Activated CD8-positive, alpha-beta memory T cell treated with anti-CD3 and anti-CD28 coated beads for 36 hours (primary cell): ENCODE measurements around the gene CYTH2. TPM values are rescaled to one million over a fixed set of nuclear protein-coding genes. Genes with fewer than 3 reads are reported as not detected.
"Not testable (repeated sequence)": the region's sequence is repeated elsewhere in the genome, so short reads cannot be mapped to it uniquely, and the experiment has no call there.

Experiments used
- CTCF ChIA-PET: fragments of 350-600 bp; sonication (Branson Sonifier 250); formaldehyde crosslinking; loops from one replicate; lab custom pipeline; 2021; ENCODE audit warnings: antibody characterized with exemption; lab: Charles Lee
- POLR2A ChIA-PET: fragments of 350-600 bp; sonication (Branson Sonifier 250); formaldehyde crosslinking; loops from one replicate; lab custom pipeline; 2021; ENCODE audit warnings: antibody characterized with exemption; lab: Charles Lee
- total RNA-seq, 2 experiments: library from RNA; stranded (reverse); gene quantifications; one replicate each; pipeline ENCODE4 v1.2.3, GENCODE V29; 2021

CYTH2 gene
- total RNA-seq, 2 experiments from 2014 or later: 23.1 to 25.9 TPM

DNA sequence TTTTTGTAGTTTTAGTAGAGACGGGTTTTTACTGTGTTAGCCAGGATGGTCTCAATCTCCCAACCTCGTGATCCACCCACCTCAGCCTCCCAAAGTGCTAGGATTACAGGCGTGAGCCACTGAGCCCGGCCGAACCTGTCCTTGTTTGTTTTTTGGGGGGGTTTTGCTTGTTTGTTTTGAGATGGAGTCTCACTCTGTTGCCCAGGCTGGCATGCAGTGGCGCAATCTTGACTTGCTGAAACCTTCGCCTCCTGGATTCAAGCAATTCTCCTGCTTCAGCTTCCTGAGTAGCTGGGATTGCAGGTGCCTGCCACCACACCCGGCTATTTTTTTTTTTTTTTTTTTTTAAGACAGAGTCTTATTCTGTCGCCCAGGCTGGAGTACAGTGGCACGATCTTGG is 17.5 kb downstream of the CYTH2 start:
- POLR2A ChIA-PET: not testable (repeated sequence)
- CTCF ChIA-PET: interaction anchor here (2.2 to 4.8 kb wide), 2 partner anchors 97 to 102 kb away, joined by 5 to 32 read pairs; no protein-coding TSS in a partner anchor

DNA sequence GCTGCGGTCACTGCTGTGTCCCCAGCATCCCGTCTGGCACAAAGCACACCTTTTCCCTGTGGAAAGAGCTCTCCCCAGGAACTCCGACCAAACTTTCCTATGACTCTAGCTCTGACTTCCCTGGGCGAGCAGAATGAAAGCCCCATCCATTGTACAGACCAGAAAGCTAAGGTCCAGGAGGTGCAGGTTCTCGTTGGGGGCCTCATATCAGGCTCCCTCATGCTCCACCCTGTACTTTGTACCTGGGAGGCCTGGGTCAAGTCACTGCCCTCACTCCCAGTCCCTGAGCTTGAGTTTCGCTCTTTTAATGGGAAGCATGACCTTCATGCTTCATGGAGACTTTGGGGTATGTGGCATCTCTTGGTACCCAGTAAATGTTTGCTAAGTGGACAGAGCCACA is 18.4 kb downstream of the CYTH2 start:
- ChIA-PET CTCF (interaction anchor here (0.8 to 4.8 kb wide), 3 partner anchors 96 to 360 kb away, joined by 3 to 32 read pairs (median 5); no protein-coding TSS in a partner anchor), POLR2A (no interaction called here)

DNA sequence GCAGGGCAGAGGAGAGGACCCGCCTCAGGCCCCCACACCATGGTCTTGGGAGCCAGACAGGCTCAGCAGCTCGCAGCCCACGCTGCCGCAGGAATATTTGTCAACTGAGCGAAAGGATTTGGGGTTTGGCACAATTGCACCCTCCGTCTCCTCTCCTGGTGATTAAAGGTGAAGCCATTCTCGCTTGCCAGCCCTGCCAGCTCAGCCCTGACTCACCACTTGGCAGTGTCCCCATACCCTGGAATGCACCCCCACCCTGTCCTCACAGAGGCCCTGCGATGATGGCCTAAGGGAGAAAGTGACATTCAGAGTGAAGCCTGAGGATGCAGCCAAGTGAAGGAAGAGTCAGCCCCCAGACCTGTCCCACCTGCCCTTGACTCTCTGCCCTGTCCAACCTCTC is 18.8 kb downstream of the CYTH2 start:
- CTCF ChIA-PET: interaction anchor here (0.8 to 4.8 kb wide), 5 partner anchors 9 to 359 kb away, joined by 3 to 32 read pairs (median 5); no protein-coding TSS in a partner anchor
- POLR2A ChIA-PET: interaction anchor here (0.7 kb wide), 1 partner anchor 67 kb away, joined by 8 read pairs; no protein-coding TSS in a partner anchor

DNA sequence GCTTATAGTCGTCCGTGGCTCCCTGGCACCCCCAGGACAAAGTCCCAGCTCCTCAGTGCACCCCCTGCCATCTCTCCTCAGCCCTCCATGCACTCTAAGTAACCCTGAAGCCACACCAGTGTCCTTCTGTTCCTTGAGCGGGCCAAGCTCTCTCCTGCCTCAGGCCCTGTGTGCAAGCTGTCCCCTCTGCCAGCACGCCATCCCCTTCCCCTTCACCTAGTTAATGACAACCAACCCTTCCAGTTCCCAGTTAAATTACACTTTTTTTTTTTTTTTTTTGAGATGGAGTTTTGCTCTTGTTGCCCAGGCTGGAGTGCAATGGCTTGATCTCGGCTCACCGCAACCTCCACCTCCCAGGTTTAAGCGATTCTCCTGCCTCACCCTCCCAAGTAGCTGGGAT is 19.3 kb downstream of the CYTH2 start:
- ChIA-PET CTCF (interaction anchor here (1.4 to 4.8 kb wide), 9 partner anchors 8 to 100 kb away, joined by 4 to 32 read pairs (median 11); no protein-coding TSS in a partner anchor), POLR2A (interaction anchor here (0.7 kb wide), 1 partner anchor 66 kb away, joined by 8 read pairs; no protein-coding TSS in a partner anchor)

DNA sequence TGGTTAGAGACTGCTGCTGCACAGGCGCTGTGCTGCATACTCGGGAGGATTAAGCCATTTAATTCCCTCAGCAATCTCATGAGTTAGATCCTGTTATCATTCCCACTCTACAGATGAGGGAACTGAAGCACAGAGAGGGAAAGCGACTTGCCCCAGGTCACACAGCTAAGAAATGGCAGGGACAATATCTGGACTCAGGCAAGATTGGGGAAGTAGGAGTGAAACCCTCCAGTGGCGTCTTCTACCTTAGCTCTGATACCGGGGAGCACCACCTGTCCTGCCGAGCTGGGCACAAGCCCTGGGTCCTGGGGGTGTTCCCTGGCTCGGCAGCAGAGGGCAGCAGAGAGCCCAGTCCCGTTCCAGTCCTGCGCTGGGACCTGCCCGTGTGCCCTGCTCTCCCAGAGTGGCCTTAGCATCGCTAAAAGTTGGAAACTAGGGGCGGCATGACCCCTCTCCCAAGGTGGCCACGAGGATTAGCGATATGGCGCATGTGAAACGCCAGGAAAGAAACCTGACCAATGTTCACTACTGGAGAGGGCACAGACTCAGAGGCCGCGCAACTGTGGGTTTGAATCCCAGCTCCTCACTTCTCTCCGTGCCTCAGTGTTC is 20.5 kb downstream of the CYTH2 start:
- POLR2A ChIA-PET: interaction anchor here (0.5 to 1.6 kb wide), 3 partner anchors 9 to 131 kb away, joined by 3 to 4 read pairs (median 3); no protein-coding TSS in a partner anchor
- CTCF ChIA-PET: interaction anchor here (0.7 to 4.8 kb wide), 23 partner anchors 9 to 145 kb away, joined by 3 to 32 read pairs (median 5); partner anchors contain the start of gene KDELR1

DNA sequence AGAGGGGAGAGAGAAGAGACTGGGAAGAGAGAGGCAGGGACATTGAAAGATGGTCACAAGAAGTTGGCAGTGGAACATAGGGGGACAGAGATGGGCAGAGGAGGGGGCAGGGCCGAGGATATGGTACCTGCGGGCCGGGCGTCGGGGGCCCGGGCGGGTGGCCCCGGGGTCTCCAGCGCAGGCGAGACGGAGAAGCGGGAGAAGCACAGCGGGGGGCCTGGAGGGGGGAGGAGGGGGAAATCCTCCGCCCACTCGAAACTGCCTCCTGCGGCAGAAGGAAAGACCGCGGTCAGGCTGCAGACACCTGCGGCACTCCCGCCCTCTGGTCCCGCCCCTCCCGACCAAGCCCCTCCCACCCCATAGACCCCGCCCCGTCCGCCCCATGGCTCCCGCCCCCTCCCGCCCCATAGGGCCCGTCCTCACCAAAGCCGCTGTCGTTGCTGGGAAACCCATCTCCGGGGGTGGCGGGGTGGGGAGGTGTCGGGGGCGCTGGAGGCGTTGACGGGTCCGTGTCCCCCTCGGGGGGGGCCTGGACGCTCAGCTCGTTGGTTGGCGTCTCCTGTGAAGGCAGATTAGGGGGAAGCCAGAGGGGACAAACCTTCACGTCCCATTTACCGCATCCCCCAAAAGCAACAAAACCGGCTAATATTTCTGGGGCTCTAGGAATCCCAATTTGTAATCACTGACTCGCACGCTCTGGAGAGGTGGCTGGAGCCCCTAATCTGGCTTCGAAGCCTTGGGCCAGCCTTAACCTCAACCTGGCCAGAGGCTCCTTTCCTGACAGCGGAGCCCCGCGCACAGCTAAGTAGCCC is 22.0 kb downstream of the CYTH2 start:
- POLR2A ChIA-PET: interaction anchor here (1.0 kb wide), 1 partner anchor 128 kb away, joined by 3 read pairs; the partner anchor contains the start of genes RPL18 and SPHK2
- CTCF ChIA-PET: interaction anchor here (0.7 to 4.8 kb wide), 11 partner anchors 10 to 171 kb away, joined by 3 to 32 read pairs (median 11); partner anchors contain the start of gene KDELR1

DNA sequence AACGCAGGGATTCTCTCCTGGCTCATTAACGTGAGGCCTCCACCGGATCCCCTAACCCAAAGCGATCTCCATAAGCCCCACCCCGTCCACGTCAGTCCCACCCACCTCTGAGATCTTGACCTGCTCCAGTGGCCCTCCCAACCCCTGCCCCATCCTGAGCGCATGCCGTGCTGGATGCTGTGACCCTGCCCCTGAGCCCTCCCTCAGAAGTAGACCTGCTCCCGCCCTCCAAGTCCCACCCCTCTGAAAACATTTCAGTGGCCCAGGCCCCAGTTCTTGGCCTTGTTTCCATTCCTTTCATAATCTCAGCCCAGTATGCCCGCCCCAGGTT is 22.6 kb downstream of the CYTH2 start:
- CTCF ChIA-PET: interaction anchor here (1.3 to 1.6 kb wide), 2 partner anchors 101 to 158 kb away, joined by 3 to 5 read pairs; partner anchors contain the start of gene KDELR1
- POLR2A ChIA-PET: interaction anchor here (1.0 kb wide), 1 partner anchor 127 kb away, joined by 3 read pairs; the partner anchor contains the start of genes RPL18 and SPHK2

DNA sequence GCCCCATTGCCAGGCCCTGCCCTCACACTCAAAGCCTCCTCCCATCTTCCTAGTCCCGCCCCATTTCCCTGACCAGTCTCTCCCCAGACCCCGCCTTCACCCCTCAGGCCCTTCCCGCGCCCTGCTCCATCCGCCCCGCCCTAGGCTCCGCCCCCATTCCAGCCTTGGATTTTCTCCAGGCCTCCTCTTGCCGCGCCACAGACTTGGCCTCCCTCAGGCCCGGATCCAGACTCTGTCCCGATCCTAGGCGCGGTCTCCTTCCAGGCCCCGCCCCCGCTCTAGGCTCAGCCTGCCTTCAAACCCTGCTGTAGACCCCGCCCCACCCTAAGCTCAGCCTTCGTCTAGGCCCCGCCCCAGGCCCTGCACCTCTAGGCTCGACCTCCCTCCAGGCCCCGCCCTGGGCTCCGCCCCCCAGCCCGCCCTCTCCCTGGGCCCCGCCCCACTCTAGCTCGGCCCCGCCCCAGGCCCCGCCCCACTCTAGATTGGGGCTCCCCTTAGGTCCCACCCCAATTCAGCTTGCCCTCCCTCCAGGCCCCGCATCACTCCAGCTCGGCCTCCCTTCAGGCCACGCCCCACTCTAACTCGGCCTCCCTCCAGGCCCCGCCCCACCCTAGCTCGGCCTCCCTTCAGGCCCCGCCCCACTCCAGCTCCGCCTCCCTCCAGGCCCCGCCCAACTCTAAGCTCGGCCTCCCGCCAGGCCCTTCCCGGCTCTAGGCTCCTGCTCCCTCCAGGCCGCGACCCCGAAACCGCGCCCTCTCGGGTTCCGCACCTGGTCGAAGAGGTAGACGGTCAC is 24.0 kb downstream of the CYTH2 start:
- POLR2A ChIA-PET: interaction anchor here (0.6 to 0.9 kb wide), 2 partner anchors 119 to 125 kb away, joined by 4 read pairs; no protein-coding TSS in a partner anchor
- CTCF ChIA-PET: interaction anchor here (0.6 to 1.8 kb wide), 3 partner anchors 13 to 157 kb away, joined by 3 to 8 read pairs (median 7); no protein-coding TSS in a partner anchor

DNA sequence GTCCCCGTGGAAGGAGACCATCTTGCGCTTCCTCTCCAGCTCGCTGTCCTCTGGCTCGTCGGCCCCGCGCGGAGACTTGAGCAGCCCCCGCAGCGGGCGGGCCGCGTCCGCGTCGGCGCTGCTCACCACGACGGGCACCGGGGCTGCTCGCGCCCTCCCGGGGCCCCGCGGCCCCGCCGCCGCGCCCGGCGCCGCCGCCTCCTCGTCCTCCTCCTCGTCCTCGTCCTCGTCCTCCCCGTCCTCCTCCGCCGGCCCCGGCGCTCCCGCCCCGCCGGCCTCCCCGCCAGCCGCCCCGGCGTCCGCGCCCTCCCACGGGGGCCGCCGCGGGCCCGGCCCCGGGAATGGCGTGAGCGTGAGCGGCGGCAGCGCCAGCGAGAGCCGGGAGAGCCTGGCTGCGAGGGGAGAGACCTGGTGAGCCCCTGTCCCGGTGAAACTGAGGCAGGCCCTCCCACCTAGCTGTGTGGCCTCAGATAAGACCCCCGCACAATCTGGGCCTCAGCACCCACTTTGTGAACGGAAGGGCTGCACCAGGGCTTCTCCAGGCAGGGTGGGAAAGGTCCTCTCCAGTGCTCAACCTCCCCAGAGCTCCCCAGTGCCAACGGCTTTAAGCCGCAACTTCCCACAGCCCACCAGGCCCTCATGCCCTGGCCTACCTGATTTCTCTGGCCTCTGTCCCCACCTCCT is 24.7 kb downstream of the CYTH2 start:
- POLR2A ChIA-PET: interaction anchor here (0.6 kb wide), 2 partner anchors 124 to 1895 kb away, joined by 3 to 4 read pairs; no protein-coding TSS in a partner anchor

DNA sequence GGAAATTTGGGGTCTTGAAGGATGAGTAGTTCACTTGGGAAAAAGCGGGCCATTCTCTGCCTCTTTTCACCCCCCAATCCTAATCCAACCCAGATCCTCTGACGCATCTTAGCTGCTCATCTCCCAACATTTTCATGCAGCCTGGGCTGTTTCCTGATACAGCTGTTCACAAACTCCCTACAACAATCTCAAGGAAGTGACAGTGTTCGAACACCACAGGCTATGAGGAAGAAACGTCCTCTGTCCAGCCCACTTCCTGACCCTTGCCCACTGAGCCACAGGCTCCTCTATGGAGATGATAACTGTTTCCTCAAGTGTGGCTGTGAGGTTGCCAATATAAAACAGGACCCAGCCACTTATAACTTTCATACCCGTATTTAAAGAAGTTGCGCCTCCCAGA is 26.2 kb downstream of the CYTH2 start:
- POLR2A ChIA-PET: no interaction called here
- CTCF ChIA-PET: interaction anchor here (1.4 to 1.6 kb wide), 2 partner anchors 12 to 94 kb away, joined by 3 to 4 read pairs; no protein-coding TSS in a partner anchor

More for the DNA sequence above, 24.7 kb downstream of the CYTH2 start:
- CTCF ChIA-PET: interaction anchor here (0.6 to 1.8 kb wide), 3 partner anchors 12 to 157 kb away, joined by 3 to 8 read pairs (median 7); no protein-coding TSS in a partner anchor

DNA sequence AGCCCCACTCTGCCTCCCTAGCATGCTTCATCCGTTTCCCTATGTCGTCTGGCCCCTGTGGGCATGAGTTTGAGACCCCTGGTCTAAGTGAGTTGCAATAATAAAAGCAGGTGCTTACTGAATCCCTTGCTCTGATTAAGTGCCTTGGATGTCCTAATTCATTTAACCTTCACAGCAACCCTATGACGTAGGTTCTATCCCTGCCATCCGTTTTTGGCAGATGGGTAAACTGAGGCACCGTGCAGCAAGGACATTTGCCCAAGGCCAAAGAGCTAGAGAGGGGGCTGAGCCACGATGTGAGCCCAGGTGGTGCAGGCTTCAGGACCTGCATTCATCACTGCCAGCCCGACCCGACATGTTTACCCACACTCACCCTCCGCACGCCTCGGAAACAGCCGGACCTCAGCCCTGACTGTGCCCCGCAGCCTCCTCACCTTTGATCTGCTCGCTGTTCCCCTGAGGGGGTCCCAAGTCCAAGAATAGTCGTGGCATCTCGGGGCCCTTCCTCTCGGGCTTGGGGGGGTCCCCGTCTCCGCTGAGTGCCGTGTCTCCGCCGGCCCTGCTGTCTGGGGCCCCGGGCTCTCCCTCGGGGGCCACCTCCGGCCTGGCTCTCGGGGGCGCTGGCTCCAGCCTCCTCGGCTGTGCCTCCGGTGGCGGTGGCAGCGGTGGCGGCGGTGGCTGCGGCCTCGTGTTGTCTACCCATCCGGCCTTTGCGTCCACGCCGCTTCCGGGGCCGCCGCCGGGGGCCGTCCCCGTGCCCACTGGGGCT is 28.0 kb downstream of the CYTH2 start:
- POLR2A ChIA-PET: interaction anchor here (0.5 kb wide), 1 partner anchor 84 kb away, joined by 8 read pairs; no protein-coding TSS in a partner anchor
- CTCF ChIA-PET: interaction anchor here (1.0 to 1.6 kb wide), 2 partner anchors 10 to 87 kb away, joined by 3 read pairs; no protein-coding TSS in a partner anchor

DNA sequence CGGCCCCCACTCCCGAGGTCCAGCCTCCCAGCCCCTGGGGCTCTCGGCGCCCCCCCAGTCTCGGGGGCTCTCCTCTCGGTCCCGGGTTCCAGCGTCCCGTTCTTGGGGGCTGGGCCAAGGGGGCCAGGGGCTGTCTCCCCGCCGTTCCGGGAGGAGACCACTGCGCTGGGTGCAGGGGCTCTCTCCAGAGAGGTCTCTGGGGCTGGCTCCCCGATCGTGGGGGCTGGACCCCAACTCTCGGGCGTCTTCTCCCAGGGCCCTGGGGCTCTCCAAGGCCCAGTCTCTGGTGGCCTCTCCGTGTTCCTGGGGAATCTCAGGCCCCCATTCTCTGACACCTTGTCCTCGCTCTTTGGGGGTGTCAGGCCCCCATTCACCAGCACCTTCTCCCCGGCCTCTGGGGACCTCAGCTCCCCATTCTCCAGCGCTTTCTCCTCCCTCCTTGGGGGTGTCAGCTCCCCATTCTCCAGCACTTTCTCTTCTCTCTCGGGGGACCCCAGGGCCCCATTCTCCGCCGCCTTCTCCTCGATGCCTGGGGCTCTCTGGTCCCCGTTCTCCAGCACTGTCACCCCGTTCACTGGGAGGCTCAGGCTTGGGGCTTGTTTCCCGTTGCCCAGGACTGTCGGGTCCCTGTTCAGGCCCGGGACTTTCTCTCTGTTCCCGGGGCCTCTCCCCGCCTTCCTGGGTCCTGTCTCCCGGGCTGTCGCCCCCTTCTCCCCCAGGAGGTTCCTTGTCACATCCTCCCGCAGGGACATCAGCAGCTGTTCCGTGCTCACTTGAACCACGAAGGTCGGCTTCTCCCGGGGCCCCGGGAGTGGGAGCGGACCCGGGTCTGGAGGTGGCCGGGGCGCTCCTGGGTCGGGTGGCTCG is 28.8 kb downstream of the CYTH2 start:
- ChIA-PET CTCF (no interaction called here), POLR2A (interaction anchor here (0.5 kb wide), 1 partner anchor 83 kb away, joined by 8 read pairs; no protein-coding TSS in a partner anchor)

DNA sequence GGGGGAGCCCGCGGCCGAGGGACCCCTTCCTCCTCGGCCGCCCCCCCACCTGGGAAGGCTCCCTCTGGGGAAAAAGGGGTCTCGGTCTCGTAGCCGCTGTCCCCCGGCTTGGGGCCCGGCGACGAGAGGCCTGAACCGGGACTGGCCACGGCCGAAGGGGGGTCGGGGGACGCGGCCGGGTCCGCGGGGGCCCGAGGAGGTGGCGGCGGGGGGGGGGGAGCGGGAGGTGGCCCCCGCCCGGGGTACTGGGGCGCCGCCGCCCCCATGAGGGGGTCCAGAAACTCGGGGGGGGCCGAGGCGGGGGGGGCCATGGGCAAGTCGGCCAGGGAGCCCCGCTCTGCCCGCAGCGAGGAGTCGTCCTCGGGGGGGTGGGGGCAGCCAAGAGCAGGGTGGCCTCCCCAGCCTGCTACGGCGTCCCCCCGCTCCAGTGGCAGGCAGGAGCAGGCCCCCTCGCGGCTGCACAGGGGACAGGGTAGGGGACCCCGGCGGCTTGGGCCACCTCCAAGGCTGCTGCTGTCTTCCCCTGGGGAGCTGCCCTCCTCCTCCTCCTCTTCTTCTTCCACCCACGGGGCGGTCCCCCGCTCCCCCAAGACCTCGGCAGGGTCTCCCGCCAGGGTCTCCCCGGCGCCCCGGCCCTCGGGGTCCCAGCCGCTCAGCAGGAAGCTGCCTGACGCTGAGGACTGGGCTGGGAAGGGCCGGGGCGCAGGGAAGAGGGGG is 29.6 kb downstream of the CYTH2 start:
- POLR2A ChIA-PET: no interaction called here
- CTCF ChIA-PET: no interaction called here

DNA sequence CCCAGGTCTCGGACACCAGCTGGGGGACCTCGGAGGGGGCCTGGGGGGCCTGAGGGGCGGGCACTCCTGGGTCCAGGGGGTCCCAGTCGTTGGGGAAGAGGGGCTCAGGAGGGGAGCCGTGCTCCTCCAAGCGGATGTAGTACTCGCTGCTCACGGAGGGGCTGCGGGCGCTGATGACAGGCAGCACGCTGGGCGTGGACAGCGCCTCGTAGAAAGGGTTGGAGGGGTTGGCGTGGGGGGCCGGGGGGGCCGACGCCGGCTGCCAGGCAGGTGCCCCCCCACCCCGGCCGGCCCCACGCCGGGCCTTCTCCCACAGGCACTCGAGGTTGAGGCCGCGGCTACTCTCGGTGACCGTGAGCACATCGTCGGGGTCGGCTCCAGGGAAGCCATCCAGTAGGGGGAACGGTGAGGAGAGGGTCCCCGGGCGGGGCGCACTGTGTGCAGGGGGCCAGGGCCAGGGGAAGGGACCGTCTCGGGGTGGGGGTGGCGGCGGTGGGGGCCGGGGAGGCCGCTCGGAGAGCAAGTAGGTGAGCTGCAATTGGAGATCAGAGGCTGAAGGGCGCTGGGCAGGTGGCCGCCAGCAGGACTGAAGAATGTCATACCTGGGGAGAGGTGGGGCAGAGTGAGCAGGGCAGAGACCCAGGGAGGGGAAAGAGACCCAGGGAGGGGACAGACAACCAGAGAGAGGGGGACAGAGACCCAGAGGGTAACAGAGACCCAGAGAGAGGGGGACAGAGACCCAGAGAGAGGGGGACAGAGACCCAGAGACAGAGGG is 30.3 kb downstream of the CYTH2 start:
- ChIA-PET POLR2A (no interaction called here), CTCF (interaction anchor here (1.6 kb wide), 1 partner anchor 90 kb away, joined by 3 read pairs; no protein-coding TSS in a partner anchor)
